ENCODE results near the gene ARHGEF28. TPM values are rescaled to one million over a fixed set of nuclear protein-coding genes. Genes with fewer than 3 reads are reported as not detected.

The ARHGEF28 gene
- total and polyA plus RNA-seq, 2 of the 13 experiments (the other 11 are each of a cell fraction or from before 2014, with no cell fraction given) = 17.4 to 34.1 TPM

DNA sequence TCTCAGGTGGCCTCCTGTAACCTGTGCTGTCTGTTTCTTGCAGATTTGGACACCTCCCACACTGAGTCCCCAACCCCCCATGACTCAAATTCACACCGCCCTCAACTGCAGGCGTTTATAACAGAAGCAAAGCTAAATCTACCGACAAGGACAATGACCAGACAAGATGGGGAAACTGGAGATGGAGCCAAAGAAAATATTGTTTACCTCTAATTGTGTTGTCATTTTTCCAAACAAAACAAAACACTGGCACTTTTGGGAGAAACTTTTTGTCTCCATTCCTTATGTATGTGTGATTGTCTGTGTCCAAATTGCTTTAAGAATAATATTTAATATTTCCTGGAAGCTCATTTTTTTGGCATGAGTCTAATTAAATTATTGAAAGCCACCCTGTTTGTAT is 314.8 kb downstream of the ARHGEF28 start (continued):
- TF ChIP-seq MED8 (CRISPR knock-in tag; IDR thresholded peaks at IDR 0.05; ENCODE audit: insufficient replicate concordance) = no peak
- TF ChIP-seq NR2C2 (CRISPR knock-in tag; IDR thresholded peaks at IDR 0.05; ENCODE audit: borderline replicate concordance) = no peak
- TF ChIP-seq RBM22 (optimal IDR thresholded peaks at IDR 0.05; ENCODE audit: low read length) = no peak
- no peak for TF ChIP-seq ZBTB1 (CRISPR knock-in tag; IDR thresholded peaks at IDR 0.05; ENCODE audit: borderline replicate concordance)
- TF ChIP-seq, protein P1, sequence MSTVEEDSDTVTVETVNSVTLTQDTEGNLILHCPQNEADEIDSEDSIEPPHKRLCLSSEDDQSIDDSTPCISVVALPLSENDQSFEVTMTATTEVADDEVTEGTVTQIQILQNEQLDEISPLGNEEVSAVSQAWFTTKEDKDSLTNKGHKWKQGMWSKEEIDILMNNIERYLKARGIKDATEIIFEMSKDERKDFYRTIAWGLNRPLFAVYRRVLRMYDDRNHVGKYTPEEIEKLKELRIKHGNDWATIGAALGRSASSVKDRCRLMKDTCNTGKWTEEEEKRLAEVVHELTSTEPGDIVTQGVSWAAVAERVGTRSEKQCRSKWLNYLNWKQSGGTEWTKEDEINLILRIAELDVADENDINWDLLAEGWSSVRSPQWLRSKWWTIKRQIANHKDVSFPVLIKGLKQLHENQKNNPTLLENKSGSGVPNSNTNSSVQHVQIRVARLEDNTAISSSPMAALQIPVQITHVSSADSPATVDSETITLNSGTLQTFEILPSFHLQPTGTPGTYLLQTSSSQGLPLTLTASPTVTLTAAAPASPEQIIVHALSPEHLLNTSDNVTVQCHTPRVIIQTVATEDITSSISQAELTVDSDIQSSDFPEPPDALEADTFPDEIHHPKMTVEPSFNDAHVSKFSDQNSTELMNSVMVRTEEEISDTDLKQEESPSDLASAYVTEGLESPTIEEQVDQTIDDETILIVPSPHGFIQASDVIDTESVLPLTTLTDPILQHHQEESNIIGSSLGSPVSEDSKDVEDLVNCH (CRISPR knock-in tag; IDR thresholded peaks at IDR 0.05) = no peak

DNA sequence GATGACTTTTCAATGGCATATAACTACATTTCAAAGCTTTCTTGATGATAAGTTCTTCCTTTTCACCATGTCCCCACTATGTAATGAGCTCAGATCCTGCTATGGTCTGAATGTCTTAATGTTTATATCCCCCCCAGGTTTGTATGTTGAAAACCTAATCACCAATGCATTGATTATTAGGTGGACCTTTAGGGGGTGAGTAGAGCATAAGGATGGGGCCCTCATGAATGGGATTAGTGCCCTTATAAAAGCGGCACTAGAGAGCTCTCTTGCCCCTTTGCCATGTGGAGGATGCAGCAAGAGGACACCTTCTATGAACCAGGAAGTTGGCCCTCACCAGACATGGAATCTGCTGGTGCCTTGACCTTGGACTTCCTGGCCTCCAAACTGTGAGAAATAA is 316.8 kb downstream of the ARHGEF28 start:
- no peak for ATAC-seq
- POLR2A ChIA-PET = interaction anchor here (1.2 kb wide), 1 partner anchor 698 kb away, joined by 4 read pairs; the partner anchor contains the start of gene ENC1
- H3K36me3 ChIP-seq (replicated peaks in 1 of 2; ENCODE audit: control insufficient read depth in 1 of 2, insufficient read depth in 2 of 2, low read length in 2 of 2) = peaks cover 2 to 16% of the 10 kb centered on the region in 2 experiments; a peak in 2 of 5 replicates
- no peak overlapping the region for H2AFZ ChIP-seq (ENCODE audit: low read length)
- peaks cover 4% of the 10 kb centered on the region; the same call in 1 of the 2 replicates for H3K9me3 ChIP-seq (ENCODE audit: low read length)
- CTCF ChIA-PET (ENCODE audit: low intra/inter-chr PET ratio, low total read pairs) = no interaction called here
- TF ChIP-seq ZNF264 (CRISPR knock-in tag; IDR thresholded peaks at IDR 0.05) = peak; percentile 99
- TF ChIP-seq RBM22 (optimal IDR thresholded peaks at IDR 0.05; ENCODE audit: low read length) = peak; percentile 56
- no peak for TF ChIP-seq ZFP36 (IDR thresholded peaks at IDR 0.05; ENCODE audit: borderline replicate concordance, low read depth, low read length, partially characterized antibody)
- DNase-seq (ENCODE audit: low spot score) = no peak
- H3K79me2 ChIP-seq (ENCODE audit: insufficient read depth, low read length) = no peaks in the 10 kb centered on the region
- no peak overlapping the region for H3K9ac ChIP-seq (ENCODE audit: insufficient read depth, low read depth, low read length)
- intact Hi-C loops (cut with micrococcal nuclease; ENCODE audit: unreplicated experiment) = no loop called here
- in situ Hi-C loops (cut with HindIII; ENCODE audit: extremely low pct_ligation_motif_present, low pct_unique_long_range_greater_than_20kb) = no loop called here
- no peak overlapping the region for H3K4me2 ChIP-seq (ENCODE audit: low read depth, low read length)
- H3K27me3 ChIP-seq (ENCODE audit: control insufficient read depth in 1 of 2, insufficient read depth in 2 of 2, low read length in 2 of 2) = no peaks in the 10 kb centered on the region
- no peak overlapping the region for H3K27ac ChIP-seq (ENCODE audit: extremely low read length, insufficient read depth, low read length)
- no peaks in the 10 kb centered on the region for H4K20me1 ChIP-seq (ENCODE audit: insufficient read depth, low read length)
- no peak overlapping the region for H3K4me3 ChIP-seq (replicated peaks in 1 of 3; ENCODE audit: insufficient read depth in 1 of 3, low read depth in 2 of 3, low read length in 3 of 3)
- WGBS (ENCODE audit: low lambda C conversion rate) = 100% methylated on average over 1 of the region's 1 CpG
- H3K4me1 ChIP-seq (ENCODE audit: insufficient read depth, low read length) = peaks cover 27% of the 10 kb centered on the region
- BruUV-seq (replicated peaks) = no TSS peak
- no peak for FAIRE-seq
